Stimulated activated CD8-positive, alpha-beta memory T cell treated with anti-CD3 and anti-CD28 coated beads, Interleukin-7, amount 100 ng/mL, for 1 hour (primary cell): ENCODE measurements around the gene MTHFD1L.
"Not testable (repeated sequence)": the region's sequence is repeated elsewhere in the genome, so short reads cannot be mapped to it uniquely, and the experiment has no call there.

Source experiments
- DNase-seq, 2 donors: peaks; one replicate each; pipeline ENCODE4 v3.0.0-alpha.2; 2020; ENCODE audit warnings: low read depth in 2 of 2

Gene MTHFD1L

DNA sequence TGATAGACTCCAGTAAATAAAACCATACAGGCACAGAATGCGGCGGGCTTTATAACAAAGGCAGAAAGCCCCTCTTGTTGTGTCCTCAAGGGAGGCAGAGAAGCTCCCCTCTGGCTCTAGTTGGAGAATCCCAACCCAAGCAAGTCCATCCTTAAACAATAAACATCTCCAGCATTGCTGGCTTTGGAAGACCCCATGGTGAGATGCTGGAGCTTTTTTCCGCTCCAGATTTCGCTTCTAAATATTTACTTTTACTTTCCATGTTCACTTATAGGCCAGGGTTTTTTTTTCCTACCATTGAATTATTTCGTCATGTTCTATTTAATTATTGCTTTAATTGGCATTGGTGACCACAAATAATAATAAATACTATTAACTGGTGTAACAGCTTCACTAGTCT is 176.2 kb downstream of the MTHFD1L start:
- DNase-seq: no peak

DNA sequence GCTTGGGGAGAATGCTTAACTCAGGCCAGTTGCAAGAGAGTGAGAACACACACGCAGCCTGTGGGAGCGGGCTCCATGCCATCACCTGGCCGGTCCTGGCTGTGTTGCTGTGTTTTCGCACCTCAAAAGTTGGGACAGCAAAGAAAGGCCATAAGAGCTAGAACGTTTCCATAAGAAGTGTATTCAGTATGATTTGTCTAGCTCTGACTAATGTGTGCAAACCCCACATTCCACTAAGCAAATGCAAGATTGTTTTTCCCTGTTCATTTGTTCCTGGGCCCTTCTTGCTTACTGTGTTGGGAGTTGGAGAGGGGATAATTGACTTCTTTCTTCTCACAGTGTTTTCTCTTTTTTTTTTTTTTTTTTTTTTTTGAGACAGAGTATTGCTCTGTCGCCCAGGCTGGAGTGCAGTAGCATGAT is 177.4 kb downstream of the MTHFD1L start:
- DNase-seq: not testable (repeated sequence)

DNA sequence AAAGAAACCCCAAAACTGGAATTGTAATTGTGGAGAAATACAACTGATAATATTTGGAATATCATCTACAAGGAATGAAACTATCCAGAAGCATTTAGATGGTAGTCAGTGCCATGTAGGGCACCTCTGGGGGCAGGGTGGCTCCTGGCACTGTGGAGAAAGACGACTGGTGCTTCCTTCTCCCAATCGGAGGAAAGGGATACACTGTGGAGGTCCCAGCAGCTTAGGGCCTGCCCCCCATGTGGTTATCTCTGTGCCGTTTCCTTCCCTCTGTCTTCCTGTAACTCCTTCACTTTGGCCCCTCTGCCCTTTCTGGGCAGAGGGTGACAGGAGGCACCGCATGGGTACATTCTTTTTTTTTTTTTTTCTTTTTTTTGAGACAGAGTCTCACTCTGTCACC is 178.4 kb downstream of the MTHFD1L start:
- no peak for DNase-seq

DNA sequence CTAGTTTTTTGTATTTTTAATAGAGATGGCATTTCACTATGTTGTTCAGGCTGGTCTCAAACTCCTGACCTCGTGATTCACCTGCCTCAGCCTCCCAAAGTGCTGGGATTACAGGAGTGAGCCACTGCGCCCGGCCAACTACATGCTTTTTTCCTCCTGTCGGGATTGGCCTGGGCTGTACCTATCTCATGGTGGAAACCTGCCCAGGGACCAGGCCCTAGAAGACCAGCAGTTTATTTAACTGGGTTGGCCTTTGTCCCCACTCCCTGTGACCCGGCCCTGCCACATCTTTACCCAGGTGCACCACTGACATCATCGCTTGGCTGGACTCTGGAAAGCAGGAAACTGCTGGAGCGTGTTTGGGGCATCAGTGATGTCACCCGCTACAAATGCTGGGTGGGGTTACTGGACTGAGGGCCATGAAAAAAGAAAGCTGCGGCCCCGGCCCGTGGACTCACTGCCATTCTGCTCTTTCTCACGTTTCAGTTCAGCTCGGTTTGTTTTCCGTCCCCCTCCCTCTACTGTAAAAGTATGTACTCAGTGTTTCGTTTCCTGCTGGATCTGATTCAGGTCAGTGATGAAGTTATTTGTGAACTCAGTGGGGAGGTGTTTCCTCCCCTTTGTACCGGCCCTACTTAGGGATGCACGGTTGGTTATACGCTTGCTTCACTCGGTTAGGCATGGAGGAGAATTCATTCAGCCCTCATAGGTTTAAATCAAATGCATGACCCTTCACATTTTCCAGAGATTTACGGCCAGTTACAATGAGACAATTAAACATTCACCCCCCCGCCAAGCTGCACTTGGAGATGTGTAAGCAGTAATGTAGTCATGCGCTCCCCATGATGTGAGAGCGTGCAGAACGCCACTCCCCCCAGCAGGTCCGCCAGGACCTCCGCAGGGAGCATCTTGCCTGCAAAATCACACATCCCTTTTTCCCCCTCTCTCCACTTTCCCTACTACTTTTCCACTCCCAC is 179.3 kb downstream of the MTHFD1L start:
- no peak for DNase-seq

DNA sequence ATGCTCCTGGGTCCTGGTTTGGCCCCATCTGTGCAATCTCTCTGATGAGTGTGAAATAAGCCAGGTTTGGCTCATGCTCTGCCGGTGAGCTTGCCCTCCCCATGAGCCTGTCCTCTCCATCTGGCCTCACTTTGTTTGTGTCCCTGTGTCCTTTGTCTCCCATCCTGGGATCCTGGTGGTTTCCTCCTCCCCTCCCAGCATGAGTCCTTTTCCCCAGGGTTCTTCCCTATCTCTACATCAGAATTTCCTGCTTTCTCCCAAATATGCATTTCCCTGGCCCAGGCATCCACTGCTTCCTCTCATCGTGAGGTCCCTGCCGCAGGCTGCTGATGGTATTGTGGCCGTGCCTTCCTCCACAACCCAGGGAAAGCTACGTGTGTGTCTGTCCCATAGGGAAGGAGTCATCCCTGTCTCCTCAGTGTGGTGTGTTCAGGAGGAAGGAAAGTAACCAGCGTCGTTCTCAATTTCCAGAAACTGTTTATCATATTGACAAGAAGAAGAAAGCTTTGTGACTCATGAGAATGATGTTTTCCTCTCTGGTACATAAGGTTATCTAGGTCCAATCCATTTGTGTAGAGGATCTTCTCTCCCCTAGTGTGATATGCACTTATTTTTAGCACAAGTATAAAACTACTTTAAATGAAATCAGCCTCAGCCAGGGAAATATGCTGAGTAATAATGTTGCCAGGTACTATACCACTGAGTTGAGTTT is 180.2 kb downstream of the MTHFD1L start:
- DNase-seq: not testable (repeated sequence)

DNA sequence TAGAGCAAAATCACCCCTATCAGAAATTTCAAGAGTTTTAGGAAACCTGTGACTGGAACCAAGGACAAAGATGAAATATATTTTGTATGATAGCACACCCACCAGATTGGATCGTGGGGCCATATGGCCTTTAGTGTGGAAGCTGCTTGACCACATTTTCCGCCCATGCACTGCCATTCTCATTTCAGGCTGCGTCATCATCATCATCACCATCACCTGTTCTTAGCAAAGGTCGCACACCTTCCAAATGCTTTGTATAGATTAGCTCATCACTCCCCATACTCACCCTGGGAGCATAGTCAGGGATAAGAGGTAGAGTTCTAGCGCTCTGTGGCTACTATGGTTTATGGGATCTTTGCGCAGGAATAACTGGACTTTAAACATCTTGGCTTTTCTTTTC is 185.7 kb downstream of the MTHFD1L start:
- no peak for DNase-seq

DNA sequence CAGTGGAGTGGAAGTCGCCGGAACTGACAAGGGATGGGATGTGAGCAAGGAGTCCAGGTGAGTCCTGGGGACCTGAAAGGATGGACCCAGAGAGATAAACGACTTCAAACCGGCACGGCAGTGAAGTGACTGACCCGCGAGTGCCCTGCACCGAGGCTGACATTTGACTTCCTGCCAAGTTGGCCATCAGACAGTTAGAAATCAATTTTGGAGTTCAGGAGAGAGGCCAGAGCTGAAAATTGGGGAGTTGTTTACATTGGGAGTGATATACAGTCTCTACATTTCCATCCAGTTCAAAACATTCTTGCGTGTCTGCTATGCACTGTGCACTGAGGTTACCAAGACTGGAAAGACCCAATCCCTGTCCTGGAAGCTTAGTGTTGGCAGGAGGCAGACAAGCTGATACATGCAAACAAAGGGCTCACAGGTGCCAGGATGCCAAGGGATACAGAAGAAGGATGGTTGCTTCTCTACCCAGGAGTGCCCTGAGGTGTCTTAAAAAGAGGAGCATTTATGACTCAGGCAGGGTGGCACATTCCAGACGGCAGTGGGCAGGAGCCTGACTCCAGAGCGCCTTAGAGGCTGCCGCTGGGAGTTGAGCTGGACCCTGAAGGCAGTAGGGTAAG is 186.6 kb downstream of the MTHFD1L start:
- no peak for DNase-seq

DNA sequence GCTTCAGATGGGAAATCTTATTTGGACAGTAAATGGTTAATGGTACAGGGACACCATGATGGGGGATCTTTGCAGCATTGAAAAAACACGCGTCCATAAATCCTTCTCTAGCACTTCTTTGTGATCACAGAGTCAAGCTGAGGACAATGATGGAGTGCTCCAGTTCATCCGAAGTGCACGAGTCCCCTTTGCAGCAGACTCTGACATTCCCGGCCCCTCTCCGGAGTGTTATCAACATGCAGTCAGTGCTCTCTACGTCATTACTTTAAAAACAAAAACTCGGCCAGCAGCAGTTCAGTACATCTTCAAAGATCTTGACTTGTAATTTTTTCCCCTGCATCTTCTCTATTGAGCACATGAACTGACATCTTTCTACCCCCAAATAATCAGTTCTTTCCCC is 188.8 kb downstream of the MTHFD1L start:
- DNase-seq: no peak

DNA sequence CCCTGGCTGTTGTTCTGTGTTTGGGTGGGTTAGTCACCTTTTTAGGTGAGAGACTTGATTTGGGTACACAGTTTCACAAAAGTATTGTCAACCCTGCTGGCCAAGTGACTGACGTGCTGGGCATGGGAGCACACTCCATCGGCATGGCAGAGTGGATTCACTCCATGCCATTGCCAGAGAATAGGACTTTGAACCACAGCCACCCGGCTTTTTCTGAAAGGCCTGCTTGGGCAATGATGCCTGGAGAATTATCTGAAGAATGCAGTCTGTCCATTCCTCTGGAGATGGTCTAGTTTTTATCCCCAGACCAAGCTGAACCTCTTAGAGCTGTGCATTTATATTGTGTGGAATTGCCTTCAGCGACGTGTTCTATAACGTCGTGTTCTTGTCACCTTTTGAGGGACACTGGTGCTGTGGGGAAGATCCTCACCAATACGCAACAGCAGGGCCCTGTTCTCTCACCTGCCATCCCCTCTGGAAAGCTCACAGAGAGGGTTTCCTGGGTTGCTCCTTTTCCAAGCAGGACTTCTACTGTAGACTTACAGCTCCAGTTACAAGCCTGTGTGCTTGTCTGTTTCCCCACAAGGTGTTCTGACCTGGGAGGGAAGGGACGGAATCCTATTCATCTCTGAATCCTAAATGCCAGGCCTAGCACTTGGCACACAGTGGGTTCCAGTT is 190.9 kb downstream of the MTHFD1L start:
- no peak for DNase-seq

DNA sequence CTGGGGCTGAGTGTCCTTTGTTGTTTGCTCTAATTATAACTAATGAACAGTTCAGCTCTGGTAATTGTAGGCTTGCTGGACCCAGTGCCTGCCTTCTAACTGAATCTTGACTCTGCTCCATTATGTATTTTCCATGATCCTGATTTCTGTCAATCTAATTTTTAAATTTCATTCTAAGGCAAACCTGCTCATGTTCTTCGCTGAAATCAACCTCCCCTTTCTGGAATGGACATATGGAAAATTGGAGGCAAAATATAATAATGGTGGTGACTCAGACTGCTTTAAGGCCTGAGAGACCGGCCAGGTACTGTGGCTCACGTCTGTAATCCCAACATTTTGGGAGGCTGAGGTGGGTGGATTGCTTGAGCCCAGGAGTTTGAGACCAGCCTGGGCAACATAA is 191.6 kb downstream of the MTHFD1L start:
- no peak for DNase-seq

DNA sequence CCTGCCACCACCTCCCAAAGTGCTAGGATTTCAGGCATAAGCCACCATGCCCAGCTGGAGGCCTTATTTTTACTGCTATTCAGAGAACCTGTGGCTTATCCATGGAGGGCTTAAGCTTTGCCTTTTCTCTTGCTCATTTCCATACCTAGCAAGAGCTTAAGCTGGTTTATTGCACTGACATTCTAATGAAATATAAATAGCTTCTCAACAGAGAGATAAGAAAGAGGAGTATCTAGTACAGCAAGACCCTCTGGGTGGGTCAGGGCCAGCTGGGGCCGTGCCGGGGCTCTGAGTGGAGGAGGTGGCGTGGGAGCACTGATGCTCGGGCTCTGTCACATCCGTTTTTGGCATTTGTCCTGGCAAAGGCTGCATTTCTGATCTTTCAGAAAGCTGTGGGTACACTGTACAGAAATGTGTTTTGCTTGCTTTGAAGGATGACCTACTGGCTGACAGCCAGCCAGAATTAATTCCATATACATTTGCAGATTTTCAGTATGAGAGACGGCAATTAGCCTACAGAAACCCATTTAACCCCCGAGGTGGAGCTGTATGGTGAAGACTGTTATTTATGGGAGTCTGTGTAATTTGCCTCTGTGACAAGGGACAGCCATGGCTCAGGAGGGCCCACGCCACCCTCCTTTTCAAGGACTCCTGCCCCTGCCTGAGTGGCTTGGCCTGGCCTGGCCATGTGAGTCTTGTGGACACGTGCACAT is 192.7 kb downstream of the MTHFD1L start:
- no peak for DNase-seq

DNA sequence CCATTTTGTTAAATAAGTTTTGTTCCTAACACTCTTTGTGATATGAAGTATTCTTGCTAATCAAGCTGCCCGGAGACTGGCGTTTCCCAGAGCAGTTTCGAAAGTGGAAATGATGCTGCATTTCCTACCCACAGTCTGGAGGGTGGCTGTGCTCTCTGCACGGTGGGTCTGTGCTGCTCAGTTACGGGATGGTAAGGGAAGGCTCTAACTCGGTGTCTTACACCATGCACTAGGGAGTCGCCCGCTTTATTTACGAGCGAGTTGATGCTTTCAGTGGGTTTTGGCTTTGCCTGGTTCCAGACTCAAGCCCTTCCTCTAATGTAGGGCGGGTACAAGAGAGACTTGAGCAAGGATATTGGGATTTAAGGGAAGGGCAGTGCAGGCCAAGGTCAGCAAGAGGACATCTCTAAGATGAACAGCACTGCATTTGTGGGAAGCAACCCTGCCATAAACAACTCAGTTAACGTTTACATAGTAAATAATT is 194.2 kb downstream of the MTHFD1L start:
- DNase-seq: no peak

DNA sequence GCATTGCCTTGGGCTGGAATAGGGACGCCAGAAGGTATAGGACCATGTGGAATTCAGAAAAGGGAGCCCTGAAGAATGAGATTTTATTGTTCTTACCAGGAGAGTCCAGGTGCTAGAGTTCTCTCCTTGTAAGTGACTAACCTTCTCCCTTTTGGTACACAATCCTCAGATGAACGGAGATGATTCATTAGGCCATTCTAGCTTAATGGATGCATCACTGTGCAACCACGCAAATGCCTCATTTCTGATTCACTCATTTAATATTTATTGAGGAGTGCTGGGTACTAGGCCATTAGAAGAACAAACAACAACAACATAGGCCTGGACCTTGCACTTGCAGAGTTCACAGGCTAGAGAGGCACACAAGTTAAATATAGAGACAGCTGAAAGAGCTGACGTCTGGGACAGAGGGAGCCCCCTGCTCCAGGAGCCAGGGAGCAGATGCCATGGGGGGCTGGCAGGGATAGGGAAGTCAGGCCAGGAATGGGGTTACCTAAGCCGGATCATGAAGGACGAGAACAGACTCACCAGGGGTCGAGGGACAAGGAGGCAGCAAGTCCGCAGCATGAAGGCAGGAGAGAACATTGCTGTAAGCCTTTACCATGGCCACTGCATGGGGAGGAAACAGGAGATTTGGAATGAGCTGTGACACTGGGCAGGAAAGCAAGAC is 194.7 kb downstream of the MTHFD1L start:
- DNase-seq: no peak

DNA sequence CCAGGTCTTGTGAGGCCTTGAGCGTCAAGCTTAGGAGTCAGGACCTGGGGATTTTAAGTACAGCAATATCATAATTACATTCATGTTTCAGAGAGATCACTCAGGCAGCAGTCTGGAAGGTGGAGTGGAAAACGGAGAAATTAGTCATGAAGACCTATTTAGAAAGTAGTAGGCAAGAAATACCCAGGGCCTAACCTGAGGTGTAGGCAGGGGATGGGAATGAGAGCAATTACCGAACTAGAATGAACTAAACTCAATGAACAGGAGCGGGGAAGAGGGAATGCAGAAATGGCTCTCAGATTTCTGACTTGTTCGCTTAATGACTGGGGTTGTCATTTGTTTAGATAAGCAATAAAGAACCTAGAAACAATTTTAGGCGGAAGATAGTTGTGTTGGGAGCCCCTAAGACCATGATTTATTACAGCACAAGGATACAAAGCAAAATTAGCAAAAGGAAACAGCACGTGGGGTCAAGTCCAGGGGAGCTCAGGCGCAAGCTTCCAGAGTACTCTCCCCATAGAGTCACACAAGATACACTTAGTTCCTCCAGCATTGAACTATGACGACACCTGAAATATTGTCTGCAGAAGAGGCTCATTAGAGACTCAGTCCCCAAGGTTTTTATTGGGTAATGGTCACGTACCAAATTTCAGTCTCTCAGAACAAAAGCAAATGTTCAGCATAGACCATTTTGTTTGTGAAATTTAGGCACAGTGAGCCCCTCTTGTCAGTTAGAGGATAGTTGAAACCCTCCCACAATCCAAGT is 195.4 kb downstream of the MTHFD1L start:
- DNase-seq: no peak

DNA sequence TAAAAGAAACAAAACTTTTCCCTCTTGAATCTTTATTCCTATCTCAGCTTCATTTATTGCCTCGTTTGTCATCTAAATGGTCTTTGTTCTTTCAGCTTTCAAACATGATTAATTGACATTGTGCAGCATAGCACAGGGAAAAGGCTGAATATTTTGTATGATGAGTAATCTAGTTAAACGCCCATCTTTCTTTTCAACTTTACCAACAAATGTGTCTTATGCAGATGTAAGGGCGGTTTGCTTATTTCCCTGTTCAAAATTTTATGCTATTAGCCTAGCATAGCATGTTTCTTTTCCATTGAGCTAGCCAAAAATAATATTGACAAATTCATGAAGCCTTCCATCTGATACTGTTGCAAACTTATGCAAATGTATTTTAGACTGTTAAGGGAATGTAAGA is 197.8 kb downstream of the MTHFD1L start:
- DNase-seq: no peak

DNA sequence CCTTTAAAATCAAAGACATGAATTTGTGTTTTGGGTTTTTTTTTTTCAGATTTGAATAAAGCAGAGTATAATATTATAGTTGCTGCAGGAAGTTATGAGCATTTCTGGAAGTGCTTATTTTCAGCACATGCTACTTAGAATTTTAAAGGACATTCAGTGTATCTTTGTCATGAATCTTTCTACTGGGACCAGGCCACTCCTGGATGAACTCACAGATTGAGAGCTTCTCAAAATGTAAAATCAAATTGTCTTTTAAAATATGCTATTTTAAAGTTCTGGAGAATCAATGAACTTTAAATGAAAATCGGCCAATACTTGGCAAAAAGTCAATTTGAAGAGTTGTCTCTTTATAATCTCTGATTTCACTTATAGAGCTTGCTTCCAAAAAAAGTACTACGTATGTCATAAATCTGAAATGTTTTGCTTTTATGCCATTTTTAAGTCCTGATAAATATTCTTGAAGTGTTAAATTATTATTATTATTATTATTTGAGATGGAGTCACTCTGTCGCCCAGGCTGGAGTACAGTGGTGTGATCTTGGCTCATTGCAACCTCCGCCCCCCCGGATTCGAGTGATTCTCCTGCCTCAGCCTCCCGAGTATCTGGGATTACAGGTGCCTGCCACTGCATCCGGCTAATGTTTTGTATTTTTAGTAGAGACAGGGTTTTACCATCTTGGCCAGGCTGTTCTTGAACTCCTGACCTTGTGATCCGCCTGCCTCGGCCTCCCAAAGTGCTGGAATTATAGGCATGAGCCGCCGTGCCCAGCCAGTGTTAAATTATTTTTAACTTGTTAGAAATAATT is 198.5 kb downstream of the MTHFD1L start:
- no peak for DNase-seq

DNA sequence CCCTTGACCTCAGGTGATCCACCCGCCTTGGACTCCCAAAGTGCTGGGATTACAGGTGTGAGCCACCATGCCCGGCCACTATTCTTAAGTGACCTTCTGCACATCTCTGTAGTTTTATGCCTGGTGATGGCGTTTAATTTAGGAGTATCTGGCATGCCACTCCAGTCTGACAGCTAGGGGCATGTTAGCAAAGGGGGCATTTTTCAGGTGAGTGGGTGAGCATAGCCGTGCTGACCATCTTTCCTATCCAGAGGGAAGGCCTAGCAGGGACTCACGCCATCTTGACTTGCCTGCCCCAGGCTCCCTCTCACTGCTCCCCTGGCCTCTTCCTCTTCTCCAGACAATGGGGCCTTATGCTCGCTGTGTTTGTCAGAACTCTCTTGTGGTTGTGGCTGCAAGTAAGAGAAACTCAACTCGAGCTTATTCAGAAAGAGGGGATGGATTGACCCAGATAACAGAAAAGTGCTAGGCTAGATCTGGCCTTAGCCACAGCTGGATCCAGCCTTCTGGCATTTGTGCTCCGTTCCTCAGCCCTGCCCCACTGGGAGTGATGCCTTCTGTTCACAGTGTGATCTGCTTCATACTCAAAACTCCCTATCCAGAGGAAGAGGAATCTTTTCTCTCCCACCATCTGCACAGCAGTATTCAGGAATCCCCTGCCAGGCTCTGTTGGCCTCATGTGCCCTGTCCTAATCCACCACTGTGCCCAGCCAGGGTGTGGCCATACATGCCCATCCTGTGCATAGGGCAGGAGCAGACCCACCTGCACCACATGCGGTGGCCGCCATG is 199.7 kb downstream of the MTHFD1L start:
- no peak for DNase-seq
